Measurements from ENCODE around the gene RGS2. TPM values are rescaled to one million over a fixed set of nuclear protein-coding genes. Genes with fewer than 3 reads are reported as not detected.

Gene RGS2
- total and polyA plus RNA-seq, 9 of the 15 experiments (the other 6 are each of a cell fraction or from before 2014, with no cell fraction given) = 2.5 to 5.4 (median 3.8) TPM

- TF ChIP-seq YY1 (IDR thresholded peaks at IDR 0.05; ENCODE audit: borderline replicate concordance in 1 of 3, control insufficient read depth in 1 of 3, extremely low read depth in 1 of 3, insufficient read depth in 3 of 3, insufficient read length in 1 of 3, insufficient replicate concordance in 2 of 3, low read depth in 1 of 3, low read length in 2 of 3) (no peak), ID3 (CRISPR knock-in tag; IDR thresholded peaks at IDR 0.05) (no peak), ID3 (tag; IDR thresholded peaks at IDR 0.05) (no peak), FOS (IDR thresholded peaks at IDR 0.05; ENCODE audit: extremely low read depth, insufficient read length) (no peak), U2AF2 (optimal IDR thresholded peaks at IDR 0.05; ENCODE audit: low read depth, low read length) (no peak), ZNF780A (CRISPR knock-in tag; IDR thresholded peaks at IDR 0.05) (no peak), SREBF2 (CRISPR knock-in tag; IDR thresholded peaks at IDR 0.05) (no peak), KDM1A (IDR thresholded peaks at IDR 0.05) (peak; percentile 79 to 84; a peak in 3 of 4 replicates)
Observed at GRCh38 chr1:192807211-192808162, 1.4 kb upstream of the RGS2 start (continued).

- Histone ChIP-seq H3K79me2 (ENCODE audit: control insufficient read depth, insufficient read depth, low read length) (no peaks in the 10 kb centered on the region), H2AFZ (ENCODE audit: low read depth, low read length) (peak overlapping the region; percentile 98), H3K9ac (ENCODE audit: insufficient read depth in 1 of 2, low read depth in 2 of 2, low read length in 2 of 2) (peak overlapping the region; percentile 77 to 97), H3K9me3 (replicated peaks; ENCODE audit: control insufficient read depth, insufficient read depth, low read depth, low read length) (no peaks in the 10 kb centered on the region), H4K20me1 (replicated peaks; ENCODE audit: control insufficient read depth, insufficient read depth, low read length) (no peaks in the 10 kb centered on the region), H3K27me3 (ENCODE audit: control insufficient read depth in 2 of 2, insufficient read depth in 2 of 2, low read length in 2 of 2) (no peaks in the 10 kb centered on the region), H3K27ac (ENCODE audit: extremely low read depth, low read depth, low read length) (no peak overlapping the region), H3K4me3 (peak overlapping the region; percentile 63), H3K4me2 (ENCODE audit: insufficient read depth, low read length) (peak overlapping the region; percentile 97), H3K9me1 (ENCODE audit: control insufficient read depth, insufficient read depth, low read length) (no peaks in the 10 kb centered on the region), H3K4me1 (replicated peaks in 1 of 2; ENCODE audit: control insufficient read depth in 2 of 2, insufficient read depth in 2 of 2, low read length in 2 of 2) (peaks cover 6 to 14% of the 10 kb centered on the region in 2 experiments; a peak in 4 of 5 replicates), H3K36me3 (ENCODE audit: control insufficient read depth, insufficient read depth, low read length) (no peaks in the 10 kb centered on the region)
- FAIRE-seq (peak; percentile 56), DNase-seq (ENCODE audit: extremely low read depth in 1 of 4, low spot score in 3 of 4) (no peak), ATAC-seq (no peak)
- 8% methylated on average over 8 of the region's 8 CpGs for WGBS (ENCODE audit: insufficient coverage, low coverage, missing lambda C conversion rate)
- intact Hi-C loops (cut with micrococcal nuclease) = loop anchor here (1.0 kb wide), 1 partner anchor 211 kb away; no protein-coding TSS in a partner anchor
- ChIA-PET CTCF (ENCODE audit: low intra/inter-chr PET ratio) (interaction anchor here (1.7 kb wide), 1 partner anchor 211 kb away, joined by 8 read pairs; no protein-coding TSS in a partner anchor), POLR2A (interaction anchor here (0.7 to 1.3 kb wide), 5 partner anchors 11 to 224 kb away, joined by 3 to 4 read pairs (median 3); no protein-coding TSS in a partner anchor)
- in situ Hi-C loops (cut with MboI) = no loop called here
- BruUV-seq (replicated peaks) = no TSS peak
- TF ChIP-seq BHLHE40 (IDR thresholded peaks at IDR 0.05; ENCODE audit: low read length) = 0 out of 2 replicates have a peak, but pooled peaks have one; percentile 10
Observed at GRCh38 chr1:192808163-192808517, 699 bp upstream of the RGS2 start.
